T1000 (cell line): ENCODE results near the gene PPT1.
"Not testable (repeated sequence)": the region's sequence is repeated elsewhere in the genome, so short reads cannot be mapped to it uniquely, and the experiment has no call there.

Experiments used
- DNase-seq: peaks from one replicate; lab custom pipeline; 2025; ENCODE audit warnings: mixed read lengths; lab: John Stamatoyannopoulos, UW

The PPT1 gene

GRCh38 chr1:40057310-40058030 lies 39.6 kb downstream of the PPT1 start:
- DNase-seq, result no peak

DNA sequence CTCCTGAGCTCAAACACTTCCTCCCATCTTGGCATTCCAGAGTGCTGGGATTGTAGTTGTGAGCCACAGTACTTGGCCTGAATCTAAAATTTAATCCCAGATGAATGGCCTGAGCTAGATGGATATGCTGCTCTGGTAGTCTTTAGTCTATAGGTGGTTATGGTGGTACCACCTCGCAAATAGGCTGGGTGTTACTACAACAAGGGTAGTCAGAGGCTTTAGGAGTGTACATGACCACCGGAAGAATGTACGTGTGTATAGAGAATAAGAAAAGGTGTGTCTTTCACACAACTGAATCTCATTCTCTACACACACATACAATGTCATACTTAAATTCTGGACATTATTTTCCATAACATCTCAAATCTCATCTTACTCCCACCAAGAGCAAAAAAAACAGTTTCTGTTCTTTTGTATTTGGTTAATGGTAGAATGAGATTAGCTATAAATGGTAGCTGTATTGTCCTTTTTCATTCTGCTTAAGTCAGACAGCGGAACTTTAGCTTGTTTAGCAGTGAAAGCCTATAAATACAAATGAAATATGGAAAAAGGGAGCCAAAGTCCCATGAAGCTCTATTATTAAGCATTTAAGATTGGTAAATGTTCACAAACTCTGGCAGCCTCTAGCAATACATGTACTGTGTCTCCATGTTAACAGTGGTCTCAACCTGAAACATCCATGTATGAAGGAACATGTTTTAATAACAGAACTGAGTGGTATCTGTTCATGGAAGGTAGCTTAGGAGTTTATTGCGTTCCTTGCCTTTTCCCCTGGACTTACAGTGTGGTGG lies 40.3 kb downstream of the PPT1 start:
- no peak for DNase-seq

GRCh38 chr1:40053138-40053887 lies 43.7 kb downstream of the PPT1 start:
- DNase-seq, result no peak

DNA sequence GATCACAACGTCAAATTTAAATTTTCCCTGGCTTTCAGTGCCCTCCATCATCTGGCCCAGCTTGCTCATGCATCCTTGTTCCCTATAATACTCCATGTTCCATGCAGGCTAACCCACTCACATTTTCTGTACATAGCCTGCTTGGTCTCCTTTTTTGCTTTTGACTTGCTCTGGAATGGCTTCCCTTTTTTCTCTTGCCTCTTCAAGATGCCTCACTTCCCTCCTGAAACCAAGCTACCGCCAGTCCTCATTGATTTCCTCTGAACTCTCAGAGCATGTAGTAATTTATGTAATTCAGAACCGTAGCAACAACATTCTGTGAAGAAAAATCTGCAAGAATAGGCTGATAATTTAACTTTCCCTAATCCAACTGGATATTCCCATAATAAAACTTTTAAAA lies 46.2 kb downstream of the PPT1 start:
- no peak for DNase-seq

DNA sequence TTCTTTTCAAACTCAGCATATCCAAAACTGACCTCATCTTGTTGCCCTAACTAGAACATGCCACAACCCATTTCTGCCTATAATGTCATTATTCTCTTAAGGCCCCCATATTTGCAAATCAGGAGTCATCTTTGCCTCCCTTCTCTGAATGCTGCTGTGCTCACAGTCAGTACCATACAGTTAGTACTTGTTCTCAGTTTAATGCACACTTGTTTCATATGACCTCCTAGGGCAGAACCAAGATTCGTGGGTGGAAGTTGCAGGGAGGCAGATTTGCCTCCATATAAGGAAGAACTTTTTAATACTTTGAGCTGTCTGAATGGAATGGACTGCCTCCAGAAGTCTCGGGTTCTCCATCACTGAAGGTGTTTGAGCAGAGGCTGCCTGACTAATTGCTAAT lies 47.3 kb downstream of the PPT1 start:
- DNase-seq, result no peak

GRCh38 chr1:40047769-40048168 lies 49.3 kb downstream of the PPT1 start:
- DNase-seq, result no peak

DNA sequence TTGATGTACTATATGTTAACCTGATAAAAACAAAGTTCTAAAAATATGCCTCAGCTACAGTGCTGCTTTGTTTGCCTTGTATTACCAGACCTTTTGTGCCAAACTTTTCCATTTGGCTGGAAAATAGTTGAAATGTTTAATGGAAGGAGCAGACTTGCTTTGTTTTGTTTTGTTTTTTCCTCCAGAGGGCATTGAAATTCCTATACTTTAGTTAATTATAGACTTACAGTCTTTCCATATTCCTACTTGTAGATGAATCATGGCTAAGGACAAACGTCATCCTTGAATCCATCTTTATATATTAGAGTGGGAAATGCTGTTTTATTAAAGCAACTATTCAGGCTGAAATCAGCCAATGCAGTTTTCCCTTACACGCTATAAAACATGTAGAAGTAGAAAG lies 49.8 kb downstream of the PPT1 start:
- DNase-seq, result no peak

GRCh38 chr1:40045766-40046165 lies 51.3 kb downstream of the PPT1 start:
- no peak for DNase-seq

DNA sequence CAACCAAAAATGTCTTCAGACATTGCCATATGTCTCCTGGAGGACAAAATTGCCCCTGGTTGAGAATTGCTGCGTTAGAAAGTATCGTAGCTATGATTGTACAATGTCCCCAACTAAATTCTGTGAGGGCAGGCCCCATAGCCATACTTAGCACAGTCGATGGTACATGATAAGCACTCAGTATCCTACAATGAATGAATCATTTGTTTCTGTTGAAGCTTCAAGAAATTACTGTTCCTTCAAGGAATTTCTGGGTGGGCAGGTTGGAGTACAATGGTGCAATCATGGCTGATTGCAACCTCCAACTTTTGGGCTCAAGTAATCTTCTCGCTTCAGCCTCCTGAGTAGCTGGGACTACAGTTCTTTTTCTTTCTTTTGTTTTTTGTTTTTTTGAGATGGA lies 51.9 kb downstream of the PPT1 start:
- no peak for DNase-seq

GRCh38 chr1:40044110-40044509 lies 52.9 kb downstream of the PPT1 start:
- no peak for DNase-seq

DNA sequence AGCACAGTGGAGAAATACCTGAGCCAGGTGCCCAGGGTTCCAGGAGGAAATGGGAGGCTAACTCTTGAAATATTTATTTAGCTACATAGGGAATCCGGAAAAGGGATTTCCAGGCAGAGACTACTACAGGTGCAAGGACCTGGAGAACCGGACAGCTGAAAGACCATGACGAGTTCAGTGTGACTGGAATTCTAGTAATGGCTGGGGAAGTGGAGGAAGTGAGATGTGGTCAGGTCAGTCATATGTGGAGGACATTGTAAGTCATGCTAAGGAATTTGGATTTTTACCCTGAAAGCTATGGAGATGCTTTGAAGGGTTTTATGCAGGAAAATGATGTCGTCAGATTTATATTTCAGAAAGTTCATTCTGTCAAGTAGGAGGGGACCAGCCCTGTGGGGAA lies 54.7 kb downstream of the PPT1 start:
- DNase-seq, result no peak

DNA sequence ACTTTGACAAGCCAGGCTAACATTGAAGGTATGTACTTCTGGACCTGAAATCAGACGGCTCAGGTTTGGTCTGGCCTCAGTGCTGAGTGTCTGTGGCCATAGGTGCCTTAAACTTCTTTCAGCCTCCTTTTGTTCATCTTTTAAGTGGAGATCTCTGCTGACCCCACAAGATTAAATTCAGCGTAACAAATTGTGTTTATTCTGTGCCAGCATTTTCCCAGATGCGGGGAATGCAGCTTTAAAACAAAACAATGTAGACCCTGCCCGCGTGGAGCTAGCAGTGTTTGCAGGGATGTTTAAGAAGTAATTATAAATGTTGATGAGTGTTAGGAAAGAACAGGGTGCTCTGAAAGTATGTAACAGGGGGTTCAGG lies 55.6 kb downstream of the PPT1 start:
- DNase-seq, result no peak

DNA sequence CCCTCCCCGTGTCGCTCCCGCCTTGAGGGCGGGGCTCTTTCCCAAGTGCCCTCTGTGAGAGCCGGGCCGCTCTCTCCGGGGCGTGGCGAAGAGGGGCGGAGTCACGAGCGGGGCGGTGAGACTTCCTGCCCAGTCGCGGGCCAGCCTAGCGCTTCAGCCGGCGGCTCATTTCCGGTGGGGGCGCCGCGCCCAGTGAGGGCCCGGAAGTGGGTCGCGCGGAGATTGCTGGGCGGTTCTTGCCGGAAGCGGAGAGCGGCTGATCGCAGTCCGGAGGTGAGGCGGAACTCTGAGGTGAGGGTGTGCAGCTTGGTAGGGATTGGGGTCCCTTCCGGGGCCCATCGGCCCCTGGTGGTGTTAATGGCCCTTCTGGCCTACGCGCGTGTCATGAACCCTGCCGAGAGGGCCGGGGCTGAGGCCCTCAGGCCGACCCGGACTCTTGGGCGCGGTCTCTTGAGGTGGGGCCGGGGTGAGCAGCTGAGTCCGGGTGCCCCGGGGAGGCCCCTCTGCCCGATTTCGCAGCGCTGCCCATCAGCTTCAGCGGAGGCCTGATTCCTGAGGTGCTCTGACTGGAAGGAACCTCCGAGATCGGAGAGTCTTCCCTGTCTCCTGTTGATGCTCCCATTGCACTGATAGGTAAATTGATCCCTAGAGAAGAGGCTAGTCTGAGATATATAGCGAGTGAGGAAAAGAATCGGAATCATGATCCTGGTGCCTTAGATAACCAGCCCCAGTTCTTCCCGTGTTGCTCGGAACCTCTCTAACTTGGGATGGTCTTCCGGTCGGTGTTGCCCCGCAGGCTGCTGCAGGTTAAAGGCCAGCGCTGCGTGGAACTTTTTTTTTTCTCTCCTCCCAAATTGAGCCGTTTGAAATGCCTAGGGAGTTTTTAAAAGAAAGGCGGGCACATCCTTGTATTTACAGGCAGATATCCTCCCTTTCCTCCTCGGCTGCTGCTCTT lies 56.3 kb downstream of the PPT1 start, which contains the start of gene CAP1:
Gene CAP1, plus strand, starts transcription at position 219 of the 955 bp plus-strand sequence. CDS start 18,618 bp downstream, outside the sequence.
- DNase-seq, result peak; percentile 98

- peak; percentile 72 for DNase-seq
Measured at GRCh38 chr1:40039757-40040510, 57.1 kb downstream of the PPT1 start.

DNA sequence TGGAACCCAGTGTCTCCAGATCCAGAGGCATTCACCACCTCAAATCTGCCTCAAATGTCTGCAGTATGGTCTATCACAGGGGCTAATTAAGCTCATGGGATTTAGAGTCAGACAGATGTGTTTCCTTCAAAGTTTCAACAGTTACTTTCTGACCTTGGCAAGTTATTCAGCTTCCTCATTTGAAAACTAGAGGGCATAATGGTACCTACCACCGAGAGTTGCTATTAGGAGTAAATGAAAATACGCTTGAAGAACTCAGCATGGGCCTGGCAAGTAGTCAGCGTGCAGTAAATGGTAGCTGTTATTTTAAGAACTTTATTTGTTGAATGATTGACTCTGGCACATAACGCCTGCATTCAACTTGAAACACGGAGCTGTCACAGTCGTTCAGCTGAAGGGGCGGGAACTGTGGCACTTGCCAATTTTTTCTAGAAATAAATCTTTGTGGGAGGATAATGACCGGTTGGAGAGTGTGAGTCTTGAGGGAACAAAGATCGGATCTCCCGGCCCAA lies 57.8 kb downstream of the PPT1 start:
- no peak for DNase-seq

GRCh38 chr1:40038697-40039096 lies 58.4 kb downstream of the PPT1 start:
- no peak for DNase-seq

- DNase-seq, result not testable (repeated sequence)
Measured at GRCh38 chr1:40037254-40037653, 59.8 kb downstream of the PPT1 start.

DNA sequence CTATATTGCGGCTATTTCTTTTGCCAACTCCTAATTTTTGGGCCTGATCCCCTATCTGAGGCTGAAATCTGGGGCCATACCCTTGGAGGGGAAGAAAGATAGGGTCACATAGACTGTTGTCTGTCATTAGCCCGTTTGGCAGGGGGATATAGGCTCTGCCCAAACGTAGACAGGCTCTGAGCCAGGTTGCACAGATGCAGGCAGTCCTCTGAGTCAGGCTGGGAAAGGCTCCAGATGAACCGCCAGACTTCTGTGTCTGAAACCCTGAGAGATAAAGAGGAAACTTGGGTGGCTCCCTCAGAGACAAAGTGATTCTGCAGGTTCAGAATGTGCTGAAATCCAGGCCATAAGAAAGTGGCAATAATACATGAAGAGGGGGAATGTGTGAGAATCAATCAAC lies 60.5 kb downstream of the PPT1 start:
- no peak for DNase-seq

- DNase-seq, result no peak
Measured at GRCh38 chr1:40034869-40035268, 62.2 kb downstream of the PPT1 start.

- DNase-seq, result peak; percentile 16
Measured at GRCh38 chr1:40032240-40032891, 64.7 kb downstream of the PPT1 start.
